Liver (tissue), 3 donors: ENCODE measurements around the gene TXNL1.

Experiments
- CTCF ChIP-seq: fragments of 150-350 bp; IDR thresholded peaks from 2 replicates; pipeline ENCODE4 v1.5.1; 2017; ENCODE audit warnings: improper control_type of control experiment, low read depth, low read length; ENCODE audit not compliant: missing input control
- GABPA ChIP-seq, 2 donors: IDR thresholded peaks in 1 of 2; conservative IDR thresholded peaks in 1 of 2; 2 replicates each; pipeline ENCODE4 v1.6.1; 2016; ENCODE audit warnings: antibody characterized with exemption in 2 of 2, mild to moderate bottlenecking in 1 of 2, moderate library complexity in 1 of 2
- MAX ChIP-seq: IDR thresholded peaks from 2 replicates; pipeline ENCODE4 v1.6.1; 2016; ENCODE audit warnings: antibody characterized with exemption
- SP1 ChIP-seq: IDR thresholded peaks from 2 replicates; pipeline ENCODE4 v1.6.1; 2018; ENCODE audit warnings: antibody characterized with exemption, mild to moderate bottlenecking
- YY1 ChIP-seq: IDR thresholded peaks from 2 replicates; pipeline ENCODE4 v1.6.1; 2016; ENCODE audit warnings: antibody characterized with exemption, mild to moderate bottlenecking
- donor health status: healthy.
- donor health status: healthy.

- no peak for TF ChIP-seq YY1
- TF ChIP-seq CTCF = no peak
- no peak for TF ChIP-seq GABPA (IDR thresholded peaks at IDR 0.05 in 1 of 2, conservative IDR thresholded peaks at IDR 0.05 in 1 of 2)
- TF ChIP-seq SP1 = no peak
- TF ChIP-seq MAX = no peak
These were observed 31.8 kb downstream of the TXNL1 start for GRCh38 chr18:56606618-56607017.
